Measurements from ENCODE around the gene PLEKHO2. TPM values are rescaled to one million over a fixed set of nuclear protein-coding genes. Genes with fewer than 3 reads are reported as not detected.

Gene PLEKHO2
- total and polyA plus RNA-seq, 3 experiments from 2014 or later = 15.8 to 33.3 (median 16.1) TPM

DNA sequence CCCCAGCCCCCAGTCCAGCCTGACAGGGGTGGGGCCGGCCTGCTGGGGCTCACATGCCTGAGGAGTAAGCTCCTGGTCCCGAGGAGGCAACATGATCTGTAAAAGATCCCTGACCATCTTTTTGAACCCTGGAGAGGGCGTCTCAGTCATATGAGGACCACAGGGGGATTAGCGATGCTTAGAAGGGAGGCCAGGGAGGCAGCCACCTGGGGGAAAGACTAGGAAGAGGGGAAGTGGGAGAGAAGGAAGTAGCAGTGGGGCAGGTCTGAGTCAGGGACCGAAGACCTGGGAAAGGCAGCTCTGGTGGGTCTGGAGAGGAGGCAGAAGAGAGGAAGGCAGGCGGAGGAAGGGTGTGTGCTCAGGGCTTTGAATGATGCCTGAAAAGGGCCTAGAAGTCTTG lies 35.2 kb upstream of the PLEKHO2 start:
- CTCF ChIA-PET = interaction anchor here (1.0 kb wide), 1 partner anchor 9 kb away, joined by 4 read pairs; no protein-coding TSS in a partner anchor
- no peaks in the 10 kb centered on the region for H3K36me3 Mint-ChIP-seq
- Histone ChIP-seq H3K4me1 (ENCODE audit: insufficient read depth, low read length) (no peaks in the 10 kb centered on the region), H3K36me3 (ENCODE audit: insufficient read depth, low read length) (no peaks in the 10 kb centered on the region), H3K27ac (ENCODE audit: low read depth, low read length) (no peak overlapping the region), H3K4me3 (ENCODE audit: low read length) (no peak overlapping the region), H3K9me3 (ENCODE audit: low read length) (no peaks in the 10 kb centered on the region), H3K27me3 (ENCODE audit: insufficient read depth, low read length, poor library complexity, severe bottlenecking) (no peaks in the 10 kb centered on the region)
- no peaks in the 10 kb centered on the region for H3K9me3 Mint-ChIP-seq
- H3K4me1 Mint-ChIP-seq = peaks cover 3 to 6% (median 5%) of the 10 kb centered on the region in 3 donors
- no peak overlapping the region for H3K4me3 Mint-ChIP-seq
- H3K27me3 Mint-ChIP-seq = peaks cover 3 to 6% of the 10 kb centered on the region in 2 donors
- no peak for DNase-seq
- peak overlapping the region in 1 of 8 donors; percentile 53 for H3K27ac Mint-ChIP-seq
- POLR2A ChIA-PET = no interaction called here

DNA sequence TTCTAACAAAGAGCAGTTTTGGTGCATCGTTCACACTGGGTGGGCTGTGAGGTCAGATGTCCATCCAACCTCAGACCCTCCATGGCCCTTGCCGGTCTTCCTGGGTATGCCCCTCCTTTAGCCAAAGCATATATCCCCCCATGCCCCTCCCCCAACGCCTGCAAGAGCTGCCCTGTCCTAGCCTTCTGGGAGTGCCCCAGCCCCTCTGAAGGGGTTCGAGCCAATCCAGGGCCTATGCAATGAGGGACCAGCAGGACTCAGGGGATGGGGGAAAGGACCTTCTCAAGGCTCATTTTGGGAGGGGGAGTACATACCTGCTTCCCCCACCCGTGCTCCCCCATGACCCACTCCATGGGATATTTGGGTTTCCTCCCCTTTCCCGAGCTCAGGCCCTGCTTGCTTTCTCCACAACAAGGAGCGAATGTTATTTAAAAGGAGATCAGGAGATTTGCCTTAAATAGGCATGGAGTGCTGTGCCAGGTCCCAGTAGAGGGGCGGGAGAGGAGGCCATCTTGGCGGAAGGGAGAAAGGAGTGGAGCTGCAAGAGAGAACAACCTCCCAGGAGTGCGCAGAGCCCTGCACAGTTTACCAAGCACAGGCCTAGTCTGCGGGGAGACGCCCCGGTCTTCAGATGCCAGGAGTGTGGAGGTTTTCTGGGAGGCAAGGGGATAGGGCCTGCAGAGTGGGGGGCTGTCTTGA lies 34.5 kb upstream of the PLEKHO2 start:
- POLR2A ChIA-PET = no interaction called here
- no peaks in the 10 kb centered on the region for H3K36me3 Mint-ChIP-seq
- no peaks in the 10 kb centered on the region for H3K9me3 Mint-ChIP-seq

DNA sequence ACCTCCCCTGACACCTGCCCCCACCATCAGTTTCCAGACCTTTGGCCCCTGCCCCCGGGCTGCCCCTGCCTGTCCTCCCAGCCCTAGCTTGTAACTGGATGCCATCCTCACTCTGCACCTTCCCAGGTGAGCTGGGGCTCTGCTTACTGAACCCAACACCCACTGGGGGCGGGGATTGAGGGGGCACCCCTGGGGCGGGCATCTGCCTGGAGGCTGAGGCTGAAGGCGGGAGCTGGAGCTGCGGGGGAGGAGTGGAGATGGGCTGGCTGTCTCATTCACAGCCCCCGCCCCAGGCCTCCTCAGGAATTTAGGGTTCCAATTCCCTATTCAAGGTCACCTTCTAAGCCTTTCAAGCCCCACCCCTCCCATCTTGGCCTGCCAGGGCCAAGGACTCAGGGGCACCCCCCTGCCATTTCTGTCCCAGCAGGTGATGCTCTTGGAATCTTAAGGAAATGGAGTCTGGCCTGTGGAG lies 33.9 kb upstream of the PLEKHO2 start:
- ChIA-PET CTCF (interaction anchor here (4.4 kb wide), 1 partner anchor 27 kb away, joined by 26 read pairs; no protein-coding TSS in a partner anchor), POLR2A (no interaction called here)
- H3K4me3 Mint-ChIP-seq = no peak overlapping the region
- peaks cover 3 to 6% (median 5%) of the 10 kb centered on the region in 3 donors for H3K4me1 Mint-ChIP-seq
- no peaks in the 10 kb centered on the region for H3K9me3 Mint-ChIP-seq
- no peaks in the 10 kb centered on the region for H3K27me3 ChIP-seq (ENCODE audit: insufficient read depth, low read length, poor library complexity, severe bottlenecking)
- no peak for DNase-seq
- no peak overlapping the region for H3K27ac Mint-ChIP-seq
- no peak overlapping the region for H3K27ac ChIP-seq (ENCODE audit: low read depth, low read length)
- H3K4me1 ChIP-seq (ENCODE audit: insufficient read depth, low read length) = no peaks in the 10 kb centered on the region
- no peaks in the 10 kb centered on the region for H3K36me3 ChIP-seq (ENCODE audit: insufficient read depth, low read length)
- no peak overlapping the region for H3K4me3 ChIP-seq (ENCODE audit: low read length)
- peaks cover 3 to 6% of the 10 kb centered on the region in 2 donors for H3K27me3 Mint-ChIP-seq
- H3K9me3 ChIP-seq (ENCODE audit: low read length) = no peaks in the 10 kb centered on the region
- H3K36me3 Mint-ChIP-seq = no peaks in the 10 kb centered on the region

More for the DNA sequence above, 34.5 kb upstream of the PLEKHO2 start:
- no peaks in the 10 kb centered on the region for H3K27me3 ChIP-seq (ENCODE audit: insufficient read depth, low read length, poor library complexity, severe bottlenecking)
- no peaks in the 10 kb centered on the region for H3K36me3 ChIP-seq (ENCODE audit: insufficient read depth, low read length)
- H3K27ac Mint-ChIP-seq = no peak overlapping the region
- H3K27ac ChIP-seq (ENCODE audit: low read depth, low read length) = no peak overlapping the region
- H3K4me3 ChIP-seq (ENCODE audit: low read length) = no peak overlapping the region
- CTCF ChIA-PET = interaction anchor here (1.0 kb wide), 1 partner anchor 8 kb away, joined by 4 read pairs; no protein-coding TSS in a partner anchor
- peaks cover 3 to 6% (median 5%) of the 10 kb centered on the region in 3 donors for H3K4me1 Mint-ChIP-seq
- DNase-seq = no peak
- H3K27me3 Mint-ChIP-seq = peaks cover 3 to 6% of the 10 kb centered on the region in 2 donors
- H3K4me1 ChIP-seq (ENCODE audit: insufficient read depth, low read length) = no peaks in the 10 kb centered on the region
- H3K4me3 Mint-ChIP-seq = no peak overlapping the region
- no peaks in the 10 kb centered on the region for H3K9me3 ChIP-seq (ENCODE audit: low read length)

DNA sequence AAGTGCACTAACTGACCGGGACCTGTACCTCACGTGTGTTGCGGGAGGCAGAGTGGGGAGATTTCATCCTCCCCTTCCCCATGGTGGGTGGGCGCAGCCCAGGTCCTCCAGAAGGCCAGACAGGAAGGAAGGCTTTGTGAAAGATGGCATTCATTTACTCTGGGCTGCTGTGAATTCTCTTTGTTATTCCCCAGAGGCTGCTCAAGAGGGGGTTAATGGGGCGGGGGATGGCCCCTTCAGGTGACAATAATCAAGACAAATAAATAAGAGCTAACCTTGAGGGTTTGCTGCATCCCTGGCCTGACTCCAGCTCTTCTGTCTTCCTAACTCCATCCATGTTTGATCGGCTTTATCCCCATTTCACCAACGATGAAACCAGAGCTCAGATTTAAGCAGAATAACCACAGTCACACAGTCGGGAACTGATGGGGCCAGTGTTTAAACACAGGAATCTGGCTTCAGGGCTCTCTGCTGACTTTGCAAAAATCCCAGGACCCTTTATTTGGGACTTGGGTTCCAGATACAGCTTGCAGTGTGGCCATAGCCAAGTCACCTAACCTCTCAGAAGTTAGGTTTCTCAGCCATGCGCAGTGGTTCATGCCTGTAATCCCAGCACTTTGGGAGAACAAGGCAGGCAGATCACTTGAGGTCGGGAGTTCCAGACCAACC lies 32.8 kb upstream of the PLEKHO2 start:
- peaks cover 3 to 6% of the 10 kb centered on the region in 2 donors for H3K27me3 Mint-ChIP-seq
- POLR2A ChIA-PET = no interaction called here
- CTCF ChIA-PET = interaction anchor here (0.8 to 4.4 kb wide), 24 partner anchors 8 to 107 kb away, joined by 3 to 26 read pairs (median 5); partner anchors contain the start of genes ANKDD1A and PLEKHO2
- Histone ChIP-seq H3K27ac (ENCODE audit: low read depth, low read length) (no peak overlapping the region), H3K4me1 (ENCODE audit: insufficient read depth, low read length) (no peaks in the 10 kb centered on the region), H3K9me3 (ENCODE audit: low read length) (no peaks in the 10 kb centered on the region), H3K27me3 (ENCODE audit: insufficient read depth, low read length, poor library complexity, severe bottlenecking) (no peaks in the 10 kb centered on the region), H3K36me3 (ENCODE audit: insufficient read depth, low read length) (no peaks in the 10 kb centered on the region), H3K4me3 (ENCODE audit: low read length) (no peak overlapping the region)
- H3K4me1 Mint-ChIP-seq = peaks cover 3 to 6% (median 5%) of the 10 kb centered on the region in 3 donors
- H3K4me3 Mint-ChIP-seq = no peak overlapping the region
- H3K27ac Mint-ChIP-seq = no peak overlapping the region
- no peaks in the 10 kb centered on the region for H3K36me3 Mint-ChIP-seq
- no peak for DNase-seq
- H3K9me3 Mint-ChIP-seq = no peaks in the 10 kb centered on the region

DNA sequence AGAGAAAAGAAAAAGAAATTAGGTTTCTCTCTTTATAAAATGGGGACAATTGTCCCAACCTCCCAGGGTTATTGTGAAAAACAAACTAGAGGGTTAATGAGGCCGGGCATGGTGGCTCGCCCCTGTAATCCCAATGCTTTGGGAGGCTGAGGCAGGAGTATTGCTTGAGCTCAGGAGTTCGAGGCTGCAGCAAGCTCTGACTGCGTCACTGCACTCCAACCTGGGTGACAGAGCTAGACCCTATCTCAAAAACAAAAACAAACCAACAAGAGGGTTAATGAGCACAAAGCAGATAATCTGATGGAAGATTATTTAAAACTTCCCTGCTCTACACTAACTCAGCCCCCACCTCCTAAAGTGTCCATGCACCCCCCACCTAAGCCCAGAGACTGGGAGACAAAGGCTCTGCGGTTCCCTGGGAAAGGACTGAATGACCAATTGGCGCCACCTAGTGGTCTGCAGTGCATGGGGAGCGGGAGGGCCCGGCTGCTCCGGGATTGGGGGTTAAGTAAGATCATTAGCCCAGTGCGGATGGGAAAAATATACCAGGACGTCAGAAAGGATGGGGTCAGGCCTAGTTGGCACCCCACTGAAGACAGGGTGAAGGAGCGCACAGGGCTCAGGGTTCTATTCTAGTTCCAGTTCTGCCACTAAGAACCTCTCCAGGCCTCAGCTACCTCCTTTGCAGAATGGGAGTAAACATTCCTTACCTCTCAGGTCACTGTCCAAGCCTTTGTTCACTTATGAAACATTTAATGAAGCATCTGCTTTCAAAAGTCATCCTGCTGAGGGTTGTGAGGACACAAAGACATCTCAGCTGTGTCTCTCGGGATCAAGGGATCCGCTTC lies 31.8 kb upstream of the PLEKHO2 start:
- Mint-ChIP-seq H3K36me3 (no peaks in the 10 kb centered on the region), H3K27me3 (peaks cover 3 to 6% of the 10 kb centered on the region in 2 donors), H3K4me3 (no peak overlapping the region), H3K27ac (no peak overlapping the region), H3K4me1 (peaks cover 3 to 6% (median 5%) of the 10 kb centered on the region in 3 donors), H3K9me3 (no peaks in the 10 kb centered on the region)
- no peak overlapping the region for H3K27ac ChIP-seq (ENCODE audit: low read depth, low read length)
- no peaks in the 10 kb centered on the region for H3K4me1 ChIP-seq (ENCODE audit: insufficient read depth, low read length)
- CTCF ChIA-PET = interaction anchor here (0.8 to 4.4 kb wide), 29 partner anchors 9 to 106 kb away, joined by 3 to 26 read pairs (median 5); partner anchors contain the start of genes ANKDD1A and PLEKHO2
- no peaks in the 10 kb centered on the region for H3K36me3 ChIP-seq (ENCODE audit: insufficient read depth, low read length)
- H3K9me3 ChIP-seq (ENCODE audit: low read length) = no peaks in the 10 kb centered on the region
- DNase-seq = peak; percentile 42 to 76 (median 56)
- no peaks in the 10 kb centered on the region for H3K27me3 ChIP-seq (ENCODE audit: insufficient read depth, low read length, poor library complexity, severe bottlenecking)
- H3K4me3 ChIP-seq (ENCODE audit: low read length) = no peak overlapping the region
- POLR2A ChIA-PET = interaction anchor here (0.9 to 1.3 kb wide), 2 partner anchors 29 to 85 kb away, joined by 3 read pairs; no protein-coding TSS in a partner anchor

DNA sequence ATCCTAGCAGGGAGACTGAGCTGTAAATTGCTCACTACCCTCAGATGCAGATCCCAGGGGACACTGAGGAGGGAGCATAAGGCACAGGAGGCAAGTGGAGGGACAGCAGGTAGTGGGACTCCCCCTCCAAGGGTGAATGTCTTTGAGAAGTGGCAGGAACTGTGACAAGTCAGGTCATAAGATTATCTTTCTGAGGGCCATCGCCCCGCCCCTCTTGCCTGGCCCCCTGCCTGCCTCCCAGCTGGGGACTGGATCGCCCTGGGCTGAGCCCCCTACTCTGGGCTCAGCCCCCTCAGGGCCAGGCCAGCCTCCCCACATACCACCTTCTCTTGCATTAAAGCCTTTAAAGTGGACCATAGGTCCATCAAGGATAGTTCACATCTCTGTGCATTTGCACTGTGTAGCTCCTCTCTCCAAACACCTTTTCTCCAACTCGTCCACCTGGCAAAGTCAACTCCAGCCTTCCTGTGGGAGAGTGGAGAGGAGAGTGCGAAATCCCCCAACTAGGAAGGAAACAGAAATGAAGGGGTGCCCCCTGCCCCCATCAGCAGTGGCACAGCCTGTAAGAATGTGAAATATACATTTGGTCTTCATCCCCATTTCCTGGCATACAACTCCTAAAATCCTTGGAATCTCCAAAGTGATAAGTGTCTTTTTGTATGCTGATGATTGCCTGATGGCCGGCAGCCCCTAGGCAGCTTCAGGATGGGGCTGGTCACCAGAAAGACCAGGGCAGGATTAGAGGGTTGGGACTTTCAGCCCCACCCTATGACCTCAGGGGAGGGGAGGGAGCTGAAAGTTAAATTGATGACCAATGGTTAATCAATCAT lies 31.0 kb upstream of the PLEKHO2 start:
- H3K27me3 Mint-ChIP-seq = peaks cover 3 to 5% of the 10 kb centered on the region in 2 donors
- Histone ChIP-seq H3K27ac (ENCODE audit: low read depth, low read length) (no peak overlapping the region), H3K4me3 (ENCODE audit: low read length) (no peak overlapping the region), H3K4me1 (ENCODE audit: insufficient read depth, low read length) (no peaks in the 10 kb centered on the region), H3K27me3 (ENCODE audit: insufficient read depth, low read length, poor library complexity, severe bottlenecking) (no peaks in the 10 kb centered on the region), H3K9me3 (ENCODE audit: low read length) (no peaks in the 10 kb centered on the region), H3K36me3 (ENCODE audit: insufficient read depth, low read length) (no peaks in the 10 kb centered on the region)
- H3K4me1 Mint-ChIP-seq = peaks cover 3 to 6% (median 5%) of the 10 kb centered on the region in 3 donors
- DNase-seq = no peak
- no peaks in the 10 kb centered on the region for H3K36me3 Mint-ChIP-seq
- CTCF ChIA-PET = interaction anchor here (0.8 to 4.4 kb wide), 23 partner anchors 8 to 101 kb away, joined by 3 to 26 read pairs (median 5); partner anchors contain the start of genes ANKDD1A and PLEKHO2
- no peak overlapping the region for H3K4me3 Mint-ChIP-seq
- no peak overlapping the region for H3K27ac Mint-ChIP-seq
- no peaks in the 10 kb centered on the region for H3K9me3 Mint-ChIP-seq
- POLR2A ChIA-PET = interaction anchor here (0.9 to 1.3 kb wide), 2 partner anchors 30 to 84 kb away, joined by 3 read pairs; no protein-coding TSS in a partner anchor

DNA sequence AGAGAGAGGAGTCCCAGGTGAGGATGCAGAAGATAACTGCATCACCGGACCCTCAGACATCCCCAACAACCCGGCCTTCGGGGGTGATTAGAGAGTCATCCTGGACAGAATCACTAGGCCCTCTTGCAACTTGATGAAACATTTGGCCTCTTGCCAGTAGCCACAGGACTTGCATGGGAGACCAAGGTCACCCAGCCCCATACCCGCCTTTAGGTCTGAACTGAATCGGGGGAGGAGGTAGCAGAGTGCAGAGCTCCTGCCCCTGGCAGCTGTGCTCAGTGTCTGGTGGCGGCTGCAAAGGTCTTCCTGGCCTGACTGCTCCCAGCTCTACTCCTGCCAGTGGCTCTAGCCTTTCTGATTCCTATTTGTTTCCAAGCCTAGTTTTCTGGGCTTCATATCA lies 28.6 kb upstream of the PLEKHO2 start:
- no peak overlapping the region for H3K27ac Mint-ChIP-seq
- ChIA-PET CTCF (no interaction called here), POLR2A (no interaction called here)
- H3K27me3 Mint-ChIP-seq = peaks cover 0 to 1% of the 10 kb centered on the region in 2 donors
- H3K4me3 Mint-ChIP-seq = no peak overlapping the region
- H3K4me3 ChIP-seq (ENCODE audit: low read length) = no peak overlapping the region
- H3K36me3 ChIP-seq (ENCODE audit: insufficient read depth, low read length) = no peaks in the 10 kb centered on the region
- H3K27me3 ChIP-seq (ENCODE audit: insufficient read depth, low read length, poor library complexity, severe bottlenecking) = no peaks in the 10 kb centered on the region
- H3K4me1 ChIP-seq (ENCODE audit: insufficient read depth, low read length) = no peaks in the 10 kb centered on the region
- no peak overlapping the region for H3K27ac ChIP-seq (ENCODE audit: low read depth, low read length)
- peaks cover 3 to 6% (median 5%) of the 10 kb centered on the region in 3 donors for H3K4me1 Mint-ChIP-seq
- no peaks in the 10 kb centered on the region for H3K36me3 Mint-ChIP-seq
- no peaks in the 10 kb centered on the region for H3K9me3 ChIP-seq (ENCODE audit: low read length)
- DNase-seq = no peak
- no peaks in the 10 kb centered on the region for H3K9me3 Mint-ChIP-seq
